Mucosa of descending colon (tissue), 3 donors: Measurements from ENCODE around the gene OR5AK2. TPM values are rescaled to one million over a fixed set of nuclear protein-coding genes. Genes with fewer than 3 reads are reported as not detected.

ENCODE experiments used
- ATAC-seq: fragments of 200-7000 bp; cut with Tn5 transposase; one replicate; pipeline ENCODE4 v1.9.1; 2020; ENCODE audit warnings: mild to moderate bottlenecking, moderate library complexity
- DNase-seq, 3 donors: peaks; one replicate each; pipeline ENCODE4 v3.0.0-alpha.2; 2020
- H3K36me3 ChIP-seq: fragments of 200-600 bp; one replicate; pipeline ENCODE4 v1.8.0; 2021; ENCODE audit warnings: low read depth, mild to moderate bottlenecking
- H3K4me1 ChIP-seq: fragments of 200-600 bp; one replicate; pipeline ENCODE4 v1.8.0; 2021; ENCODE audit warnings: low read depth, mild to moderate bottlenecking
- H3K4me3 ChIP-seq: fragments of 200-600 bp; one replicate; pipeline ENCODE4 v1.8.0; 2021; ENCODE audit warnings: mild to moderate bottlenecking
- H3K9me3 ChIP-seq: fragments of 200-600 bp; one replicate; pipeline ENCODE4 v1.8.0; 2021; ENCODE audit warnings: mild to moderate bottlenecking
- CTCF ChIP-seq: fragments of 200-600 bp; IDR thresholded peaks from one replicate; pipeline ENCODE4 v1.8.0; 2022; ENCODE audit warnings: antibody characterized with exemption, mild to moderate bottlenecking
- intact Hi-C, 2 donors: fragments of 100-400 bp; cut with DNase I in 1 of 2; cut with micrococcal nuclease in 1 of 2; formaldehyde crosslinking; loops; one replicate each; pipeline versions ENCODE4 v1.11.0 to v1.11.1; 2022; cut with DNase I, micrococcal nuclease
- total RNA-seq, 3 donors: library from RNA; stranded (reverse); fragmentation: NEBNext Ultra II Directional in 2 of 3; extraction: Animal tissue kit (Norgen Biotek cat#: 25700) in 2 of 3; gene quantifications; one replicate each; pipeline versions ENCODE4 v1.2.1 to v1.2.4, GENCODE V29; 2021 to 2023
- donor health status: DM: no; HTN: no; CAD: no; lungs with moderate emphysema.
- donor health status: DM: no; HTN: no; CAD: no.
- donor health status: DM: no; HTN: yes; CAD: no.

Gene OR5AK2
- total RNA-seq, 3 donors from 2014 or later, result not detected

GRCh38 chr11:56967726-56968125 lies 21.0 kb upstream of the OR5AK2 start:
- intact Hi-C loops, result no loop called here
- Histone ChIP-seq H3K9me3 (no peaks in the 10 kb centered on the region), H3K36me3 (no peaks in the 10 kb centered on the region), H3K4me1 (no peaks in the 10 kb centered on the region), H3K4me3 (no peak overlapping the region)
- DNase-seq (no peak), ATAC-seq (peak; percentile 44)
- no peak for TF ChIP-seq CTCF

- ATAC-seq (peak; percentile 55), DNase-seq (peak in 2 of 3 donors; percentile 20 to 21)
- Histone ChIP-seq H3K36me3 (no peaks in the 10 kb centered on the region), H3K4me3 (no peak overlapping the region), H3K9me3 (no peaks in the 10 kb centered on the region), H3K4me1 (no peaks in the 10 kb centered on the region)
- TF ChIP-seq CTCF, result no peak
- intact Hi-C loops, result no loop called here
Observed at GRCh38 chr11:56968524-56968923, 20.2 kb upstream of the OR5AK2 start.

- H3K4me3 ChIP-seq, result no peak overlapping the region
- ATAC-seq (peak; percentile 91), DNase-seq (peak in 1 of 3 donors; percentile 9)
- TF ChIP-seq CTCF, result no peak
- H3K36me3 ChIP-seq, result no peaks in the 10 kb centered on the region
- H3K4me1 ChIP-seq, result no peaks in the 10 kb centered on the region
- H3K9me3 ChIP-seq, result no peaks in the 10 kb centered on the region
- intact Hi-C loops, result no loop called here
Observed at GRCh38 chr11:56977314-56977713, 11.4 kb upstream of the OR5AK2 start.

GRCh38 chr11:56990702-56991101 lies 2.0 kb downstream of the OR5AK2 start:
- no peak for TF ChIP-seq CTCF
- ATAC-seq (no peak), DNase-seq (no peak)
- no peaks in the 10 kb centered on the region for H3K36me3 ChIP-seq
- H3K4me3 ChIP-seq, result no peak overlapping the region
- H3K4me1 ChIP-seq, result no peaks in the 10 kb centered on the region
- H3K9me3 ChIP-seq, result peaks cover 14% of the 10 kb centered on the region
- intact Hi-C loops, result no loop called here

GRCh38 chr11:56994532-56994931 lies 5.8 kb downstream of the OR5AK2 start:
- no peak for ATAC-seq
- no peaks in the 10 kb centered on the region for H3K4me1 ChIP-seq
- H3K36me3 ChIP-seq, result no peaks in the 10 kb centered on the region
- DNase-seq, result no peak
- TF ChIP-seq CTCF, result no peak
- H3K4me3 ChIP-seq, result no peak overlapping the region
- H3K9me3 ChIP-seq, result peaks cover 14% of the 10 kb centered on the region
- intact Hi-C loops, result no loop called here
